HG03565 (cell line): ENCODE results near the gene WDR87.
"Not testable (repeated sequence)": the region's sequence is repeated elsewhere in the genome, so short reads cannot be mapped to it uniquely, and the experiment has no call there.

Source experiments
- ATAC-seq: cut with Tn5 transposase; IDR thresholded peaks from one replicate; pipeline ENCODE4 v1.9.1; 2021; ENCODE audit warnings: mild to moderate bottlenecking, moderate library complexity; ENCODE audit not compliant: unreplicated experiment

The WDR87 gene

DNA sequence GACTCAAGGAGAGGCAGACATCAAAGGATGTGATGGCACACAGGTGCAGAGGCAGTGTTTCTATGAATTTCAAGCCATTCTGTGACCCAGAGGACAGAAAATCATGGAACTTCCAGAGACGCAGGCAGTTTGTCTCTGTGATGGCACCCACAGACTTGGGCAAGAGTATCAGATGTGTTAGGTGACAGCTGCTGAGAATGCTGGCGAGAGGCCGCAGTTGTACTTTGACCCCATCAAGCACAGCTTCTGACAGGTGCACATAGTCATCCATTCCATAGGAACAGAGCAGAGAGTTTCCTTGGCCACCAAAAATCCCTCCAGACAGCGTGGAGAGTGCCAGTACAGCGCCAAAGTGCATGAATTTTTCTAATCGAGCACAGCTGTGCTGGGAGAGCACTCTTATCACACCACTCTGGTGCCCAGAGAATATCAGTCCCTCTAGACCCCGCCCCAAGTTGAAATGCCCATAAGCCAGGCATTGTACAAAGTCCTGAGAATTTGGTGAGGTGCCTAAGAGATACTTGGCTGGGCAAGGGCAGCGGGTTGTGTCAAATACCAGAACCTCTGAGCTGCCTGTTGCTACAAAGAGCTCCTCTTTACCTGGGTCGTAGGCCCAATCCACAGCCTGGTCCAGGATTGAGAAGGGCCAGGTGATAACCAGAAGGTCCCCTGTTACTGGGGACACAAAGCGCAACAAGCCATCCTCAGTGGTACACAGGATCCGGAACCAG, 12.4 kb downstream of the WDR87 start:
- no peak for ATAC-seq

DNA sequence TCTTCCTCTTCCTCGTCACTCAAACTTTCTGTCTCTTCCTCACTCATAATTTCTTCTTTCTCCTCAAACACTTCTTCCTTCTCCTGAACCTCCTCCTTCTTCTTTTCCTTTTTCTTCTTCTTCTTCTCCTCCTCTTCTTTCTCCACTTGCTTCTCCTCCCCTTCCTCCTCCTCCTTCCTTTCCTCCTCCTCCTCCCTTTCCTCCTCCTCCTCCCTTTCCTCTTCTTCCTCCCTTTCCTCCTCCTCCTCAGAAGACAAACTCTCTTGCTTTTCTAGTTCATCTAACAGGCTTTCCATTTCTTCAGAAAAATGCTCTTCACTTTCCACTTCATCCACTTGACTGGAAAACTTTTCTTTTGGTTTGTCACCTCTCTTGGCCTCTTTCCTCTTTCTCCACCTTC, 19.8 kb downstream of the WDR87 start:
- ATAC-seq = no peak

DNA sequence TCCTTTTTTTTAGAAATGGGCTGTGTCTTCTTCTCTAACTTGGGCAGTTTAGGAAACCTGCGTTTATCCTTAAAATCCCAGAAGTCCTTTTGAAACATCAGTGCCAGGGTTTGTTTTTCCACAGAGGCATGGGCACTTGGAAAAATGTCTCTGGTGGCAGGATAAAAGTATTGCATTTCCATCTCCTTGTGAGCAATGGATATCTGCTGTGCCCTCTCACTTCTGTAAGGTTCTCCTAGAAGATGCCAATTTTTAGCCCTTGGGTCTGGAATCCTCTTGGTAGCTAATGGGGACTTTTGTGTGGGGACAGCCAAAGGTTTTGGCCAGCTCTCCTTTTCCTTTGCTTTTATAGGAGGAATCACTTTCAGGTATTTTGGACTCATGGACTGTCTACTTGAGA, 21.0 kb downstream of the WDR87 start:
- ATAC-seq = no peak

DNA sequence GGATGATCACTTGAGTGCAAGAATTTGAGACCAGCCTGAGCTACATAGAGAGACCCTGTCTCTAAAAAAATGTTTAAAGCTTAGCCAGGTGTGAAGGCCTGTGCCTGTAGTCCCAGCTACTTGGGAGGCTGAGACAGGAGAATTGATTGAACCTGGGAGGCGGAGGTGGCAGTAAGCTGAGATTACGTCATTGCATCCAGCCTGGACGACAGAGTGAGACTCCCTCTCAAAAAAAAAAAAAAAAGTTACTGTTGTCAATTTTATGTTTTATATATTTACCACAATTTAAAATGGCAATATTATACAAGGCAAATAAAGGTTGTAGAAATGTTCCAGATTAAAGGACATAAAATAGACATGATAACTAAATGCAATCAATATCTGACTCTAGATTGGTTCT, 29.2 kb downstream of the WDR87 start:
- no peak for ATAC-seq

DNA sequence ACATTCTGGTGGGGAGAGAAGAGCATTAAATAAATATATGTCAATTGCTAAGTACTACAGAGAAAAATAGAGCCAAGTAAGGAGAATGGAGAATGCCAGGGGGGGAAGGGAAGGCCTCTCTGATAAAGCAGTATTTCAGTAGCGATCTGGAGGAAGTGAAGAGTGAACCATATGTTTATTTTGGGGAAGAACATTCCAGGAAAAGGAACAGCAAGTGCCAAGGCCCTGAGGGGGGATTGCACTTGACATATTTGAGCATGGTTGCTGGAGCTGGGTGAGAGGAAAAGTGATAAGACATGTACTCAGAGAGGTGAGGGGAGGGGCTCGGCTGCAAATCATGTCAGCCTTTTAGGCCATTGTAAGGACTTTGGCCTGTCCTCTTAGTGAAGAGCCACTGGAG, 30.4 kb downstream of the WDR87 start:
- ATAC-seq = no peak

DNA sequence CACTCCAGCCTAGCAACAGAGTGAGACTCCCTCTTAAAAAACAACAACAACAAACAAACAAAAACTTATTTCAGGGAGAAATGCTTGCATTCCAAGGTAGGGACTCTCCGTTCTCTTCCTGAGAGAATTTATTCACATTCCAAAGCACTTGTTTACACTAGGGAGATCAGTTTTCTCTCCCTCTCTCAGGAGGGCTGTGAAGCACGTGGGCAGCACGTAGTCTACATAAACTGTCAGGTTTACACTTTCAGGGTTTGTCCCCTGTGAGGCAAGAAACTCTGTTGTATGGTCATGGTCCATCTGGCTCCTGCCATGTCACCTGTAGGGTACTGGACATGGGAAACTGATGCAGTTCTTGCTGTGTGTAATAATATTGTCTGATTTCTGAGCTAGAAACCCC, 31.6 kb downstream of the WDR87 start:
- no peak for ATAC-seq

DNA sequence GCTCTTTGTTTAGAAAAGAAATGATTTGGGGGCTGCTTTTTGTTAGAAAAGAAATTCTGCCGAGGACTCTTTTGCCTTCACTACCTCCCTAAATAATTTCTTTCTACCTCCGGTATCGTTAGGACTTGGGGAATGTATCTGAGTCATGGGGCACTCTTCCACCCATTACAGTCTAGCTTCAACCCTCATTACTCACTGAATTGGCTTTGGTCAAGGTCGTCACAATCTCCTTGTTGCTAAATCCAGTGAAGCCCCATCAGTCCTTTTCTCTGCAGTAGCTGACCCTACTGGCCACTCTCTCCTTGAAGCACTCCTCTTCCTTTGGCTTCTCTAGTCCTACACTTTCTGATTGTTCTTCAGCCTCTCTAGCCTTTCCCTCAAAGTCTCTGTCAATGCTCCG, 34.0 kb downstream of the WDR87 start:
- no peak for ATAC-seq

DNA sequence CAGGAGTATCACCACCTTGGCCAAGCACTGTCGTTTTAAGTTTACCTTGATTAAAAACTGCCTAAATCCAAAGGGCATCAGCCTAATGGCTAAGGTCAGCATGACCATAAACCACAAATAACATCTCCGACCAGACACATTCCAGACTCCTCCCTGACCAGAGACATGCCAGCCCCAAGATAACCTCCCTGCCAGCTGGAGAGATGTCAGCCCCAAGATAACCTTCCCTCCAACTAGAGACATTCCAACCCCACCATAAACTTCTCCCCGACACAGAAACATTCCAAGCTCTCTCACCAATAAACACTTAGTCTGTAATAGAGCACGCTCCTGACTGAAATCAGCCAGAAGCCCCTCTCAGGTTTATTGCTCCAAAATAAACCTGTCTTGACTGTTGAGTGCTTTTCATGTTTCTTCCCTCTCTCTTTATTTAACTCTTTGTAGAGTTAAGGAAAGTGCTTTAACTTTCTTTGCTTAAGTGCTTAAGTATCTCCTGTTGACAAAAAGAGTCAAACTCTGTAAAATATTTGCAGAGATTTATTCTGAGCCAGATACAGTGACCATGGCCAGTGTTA, 36.5 kb downstream of the WDR87 start:
- ATAC-seq = no peak

DNA sequence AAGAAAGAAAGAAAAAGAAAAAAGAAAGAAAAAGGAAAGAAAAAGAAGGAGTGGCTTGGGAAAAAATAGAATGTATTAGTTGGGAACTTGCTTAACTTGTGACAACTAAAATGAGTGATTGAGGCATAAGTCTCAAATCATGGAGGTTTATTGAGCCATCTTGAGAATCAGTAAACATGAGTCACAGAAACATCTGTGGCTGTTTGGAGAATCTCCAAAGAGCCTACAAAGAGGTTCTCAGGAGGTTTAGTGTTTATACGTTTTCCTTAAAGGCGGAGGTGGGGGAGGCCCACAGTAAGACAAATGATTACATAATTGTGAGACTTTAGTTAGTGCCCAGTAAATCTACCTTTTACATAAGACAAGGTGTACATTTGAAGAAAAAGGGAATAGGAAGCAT, 38.6 kb downstream of the WDR87 start:
- ATAC-seq = no peak

DNA sequence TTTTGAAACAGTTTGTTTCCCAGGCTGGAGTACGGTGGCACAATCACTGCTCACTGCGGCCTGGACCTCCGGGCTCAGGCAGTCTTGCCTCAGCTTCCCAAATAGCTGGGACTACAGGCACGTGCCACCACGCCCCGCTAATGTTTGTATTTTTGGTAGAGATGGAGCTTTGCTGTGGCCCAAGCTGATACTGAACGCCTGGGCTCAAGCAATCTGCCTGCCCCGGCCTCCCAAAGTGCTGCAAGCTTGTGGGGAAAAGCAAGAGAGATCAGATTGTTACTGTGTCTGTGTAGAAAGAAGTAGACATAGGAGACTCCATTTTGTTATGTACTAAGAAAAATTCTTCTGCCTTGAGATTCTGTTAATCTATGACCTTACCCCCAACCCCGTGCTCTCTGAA, 40.5 kb downstream of the WDR87 start:
- ATAC-seq = not testable (repeated sequence)

DNA sequence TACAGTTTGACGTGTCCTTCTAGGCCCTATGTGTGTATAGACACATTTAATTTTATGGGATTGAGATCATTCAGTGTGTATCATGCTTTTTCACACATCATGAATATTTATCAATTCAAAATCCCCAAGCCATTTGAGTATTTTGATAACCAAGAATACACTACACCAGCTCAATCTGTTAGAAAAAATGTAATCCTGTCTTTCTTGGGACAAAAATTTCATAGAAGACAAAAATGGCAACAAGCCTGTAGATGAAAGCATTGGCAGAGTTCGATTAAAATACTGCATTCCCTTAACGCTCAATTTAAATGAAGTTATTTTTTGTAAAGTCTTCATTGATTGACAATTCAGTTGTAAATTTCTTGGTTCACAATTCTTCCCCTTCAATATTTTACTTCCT, 41.9 kb downstream of the WDR87 start:
- no peak for ATAC-seq

DNA sequence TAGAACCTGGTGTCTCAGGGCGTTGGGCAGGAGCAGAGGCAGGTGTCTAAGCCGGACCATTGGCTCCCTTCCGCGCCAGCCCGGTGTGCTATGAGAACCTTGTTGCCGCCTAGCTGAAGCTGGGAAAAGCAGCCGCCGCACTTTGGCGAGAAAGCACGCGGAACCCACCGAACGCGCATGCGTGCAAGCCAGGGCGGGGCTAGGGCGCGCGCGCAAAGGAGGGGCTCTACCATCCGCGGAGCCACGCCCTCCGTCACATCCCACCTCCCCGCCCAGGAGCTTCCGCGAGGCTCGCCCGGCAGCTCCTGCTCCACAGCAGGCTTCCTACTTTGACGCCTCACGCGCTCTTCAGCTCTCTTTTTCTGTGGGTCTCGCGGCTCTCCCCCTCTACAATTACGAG, 51.3 kb downstream of the WDR87 start:
- no peak for ATAC-seq

DNA sequence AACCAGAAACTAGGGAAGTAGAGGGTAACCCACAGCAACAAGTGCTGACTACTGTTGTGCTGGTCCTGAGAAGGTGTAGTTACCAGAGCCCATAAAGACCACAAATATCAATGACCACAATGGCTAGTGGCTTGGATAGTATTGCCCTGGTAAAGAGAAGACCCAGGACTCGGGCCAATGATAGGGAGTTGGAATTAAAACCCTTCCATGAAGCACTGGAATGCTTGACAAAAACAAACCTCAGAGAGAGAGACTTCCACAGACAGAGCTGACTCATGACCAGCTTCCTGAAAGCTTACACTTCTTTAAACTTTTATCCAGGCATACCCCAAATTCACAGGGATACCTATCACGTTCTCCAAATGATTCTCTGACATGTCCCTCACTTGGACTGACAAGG, 60.5 kb downstream of the WDR87 start:
- no peak for ATAC-seq
